Measurements from ENCODE around the gene EPHB1.
"Not testable (repeated sequence)": the region's sequence is repeated elsewhere in the genome, so short reads cannot be mapped to it uniquely, and the experiment has no call there.

The EPHB1 gene

DNA sequence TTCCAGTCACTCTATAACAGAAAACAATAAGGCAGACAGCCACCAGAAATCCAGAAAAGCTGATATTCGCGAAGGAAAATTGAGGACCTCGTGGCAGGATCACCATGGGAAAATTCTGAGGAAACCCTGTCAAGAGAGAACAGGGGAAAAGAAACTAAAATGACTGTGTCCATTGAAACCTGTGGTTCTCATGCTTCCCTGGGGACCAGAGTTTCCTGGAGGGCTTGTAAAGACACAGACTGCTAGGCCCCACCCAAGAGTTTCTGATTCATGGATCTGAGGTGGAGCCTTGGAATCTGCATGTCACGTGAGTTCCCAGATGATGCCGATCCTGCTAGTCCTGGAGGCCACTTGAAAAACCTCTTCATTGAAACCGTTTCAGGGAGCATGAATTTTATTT, 420.5 kb downstream of the EPHB1 start:
- no peak for DNase-seq (ENCODE audit: low read depth)

GRCh38 chr3:135216659-135217058, 421.6 kb downstream of the EPHB1 start:
- DNase-seq (ENCODE audit: low read depth): no peak

DNA sequence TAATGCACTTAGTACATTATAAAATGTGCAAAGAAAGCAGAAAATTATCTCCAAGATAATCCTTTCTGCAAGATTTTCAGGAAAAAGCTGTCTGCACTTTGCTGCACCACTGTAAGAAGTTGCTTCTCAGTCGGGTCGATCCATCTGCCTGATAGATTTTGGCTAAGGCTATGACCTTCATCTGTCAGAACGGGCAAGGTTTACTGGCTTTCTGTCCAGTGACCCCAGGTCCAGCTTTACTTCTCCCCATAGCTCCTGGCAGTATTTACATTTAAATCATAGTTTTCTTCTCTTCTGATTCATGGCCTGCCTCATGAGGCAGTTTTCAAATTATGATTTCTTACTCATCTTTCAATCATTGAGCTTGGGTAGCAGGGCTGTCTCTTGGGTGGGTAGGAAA, 422.7 kb downstream of the EPHB1 start:
- DNase-seq (ENCODE audit: low read depth): no peak

DNA sequence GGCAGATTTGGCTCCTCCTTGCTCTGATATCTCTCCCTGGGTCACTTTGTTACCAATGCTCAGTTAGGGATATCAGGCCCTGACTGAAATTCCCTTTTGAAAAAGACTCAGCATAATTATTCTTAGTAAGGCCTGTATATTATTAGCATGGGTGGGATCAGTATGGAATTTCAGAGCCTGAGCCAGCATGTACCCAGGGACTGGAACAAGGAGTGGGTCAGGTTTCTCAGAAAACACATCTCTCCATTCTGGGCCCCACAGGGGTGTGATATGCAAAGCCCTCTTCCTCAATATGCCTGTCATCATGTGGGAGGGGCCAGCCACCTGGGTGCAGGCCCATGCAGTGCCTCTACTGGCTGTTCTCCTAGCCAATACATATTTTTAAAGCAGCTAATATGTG, 423.2 kb downstream of the EPHB1 start:
- no peak for DNase-seq (ENCODE audit: low read depth)

DNA sequence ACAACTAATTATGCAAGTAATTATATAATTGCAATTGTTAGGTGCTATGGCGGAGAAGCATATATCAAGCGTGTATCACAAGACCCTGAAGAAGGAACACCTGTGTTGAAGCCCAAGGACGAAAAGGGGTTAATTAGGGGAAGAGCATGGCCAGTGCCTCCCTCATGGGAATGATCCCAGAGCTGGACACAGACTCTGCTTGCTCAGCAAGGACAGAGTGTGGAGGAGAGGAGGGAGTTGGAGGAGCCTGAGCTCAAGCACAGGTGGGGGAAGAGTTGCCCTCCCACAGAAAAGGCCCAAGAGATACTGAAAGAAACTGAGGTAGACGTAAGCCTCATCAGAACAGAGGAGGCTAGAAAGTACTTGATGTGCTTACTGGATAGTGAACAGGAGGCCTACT, 423.7 kb downstream of the EPHB1 start:
- no peak for DNase-seq (ENCODE audit: low read depth)

GRCh38 chr3:135224815-135225362, 429.8 kb downstream of the EPHB1 start:
- no peak for DNase-seq (ENCODE audit: low read depth)

DNA sequence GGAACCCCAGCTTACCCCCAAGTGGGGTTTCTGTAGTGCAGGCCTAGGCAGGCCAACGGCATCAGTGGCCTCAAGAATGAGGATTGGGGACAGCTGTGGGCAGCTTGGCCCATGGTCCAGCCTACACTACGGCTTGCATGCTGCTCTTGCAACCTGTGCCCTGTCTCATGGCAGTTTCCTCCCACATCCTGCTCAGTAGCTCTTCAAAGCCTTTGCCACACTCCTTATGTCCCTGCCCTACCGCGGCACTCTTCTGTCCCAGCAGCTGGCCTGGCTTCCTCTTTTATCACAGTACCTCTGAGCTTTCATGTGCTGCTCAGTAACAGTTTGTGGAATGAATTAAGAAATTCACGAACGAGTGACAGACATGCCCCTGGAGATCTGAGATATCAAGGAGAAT, 431.0 kb downstream of the EPHB1 start:
- DNase-seq (ENCODE audit: low read depth): no peak

- DNase-seq (ENCODE audit: low read depth): no peak
Observed at GRCh38 chr3:135228201-135228600, 433.1 kb downstream of the EPHB1 start.

DNA sequence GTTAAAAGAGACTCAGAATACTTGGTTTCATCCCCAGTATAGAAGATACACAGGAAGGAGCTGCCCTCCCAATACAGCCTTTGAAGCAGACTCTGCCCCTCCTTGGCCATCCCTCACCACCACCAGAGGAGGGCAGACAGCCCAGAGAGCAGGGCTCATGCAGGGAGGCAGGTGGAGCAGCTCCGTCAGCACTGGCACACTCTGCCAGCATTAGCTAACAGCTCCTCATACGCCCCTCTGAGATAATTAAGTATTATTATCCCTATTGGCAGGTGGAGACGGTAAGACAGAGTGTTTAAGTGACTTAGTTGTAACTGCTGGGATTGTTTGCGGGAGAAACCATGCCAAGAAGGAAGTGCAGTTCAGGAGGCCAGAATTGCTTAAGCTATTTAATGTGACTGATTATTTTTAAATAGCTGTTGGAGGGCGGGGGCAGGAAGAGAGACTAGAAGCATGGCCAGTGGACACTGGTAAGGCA, 434.0 kb downstream of the EPHB1 start:
- no peak for DNase-seq (ENCODE audit: low read depth)

GRCh38 chr3:135231737-135232136, 436.7 kb downstream of the EPHB1 start:
- DNase-seq (ENCODE audit: low read depth): no peak

DNA sequence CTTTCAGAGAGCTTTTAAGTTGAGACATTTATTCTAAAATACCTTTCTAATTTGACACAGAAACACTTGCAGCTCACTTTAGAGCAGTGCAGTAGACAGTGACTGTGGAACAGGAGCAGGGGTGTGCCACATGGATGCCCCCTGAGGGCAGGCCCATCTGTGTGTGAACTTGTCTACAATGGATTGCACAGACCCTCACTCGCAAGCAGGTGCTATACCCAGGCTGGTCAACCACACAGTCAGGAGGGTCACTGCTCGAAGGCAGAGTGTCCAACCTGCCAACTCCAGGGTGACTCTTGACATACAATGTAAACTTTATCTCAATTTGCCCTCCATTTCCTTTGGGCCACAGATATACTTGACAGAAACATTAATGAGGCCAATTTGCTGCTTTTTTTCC, 437.2 kb downstream of the EPHB1 start:
- DNase-seq (ENCODE audit: low read depth): no peak

GRCh38 chr3:135233476-135233875, 438.4 kb downstream of the EPHB1 start:
- not testable (repeated sequence) for DNase-seq (ENCODE audit: low read depth)

- no peak for DNase-seq (ENCODE audit: low read depth)
Observed at GRCh38 chr3:135235541-135235940, 440.5 kb downstream of the EPHB1 start.

GRCh38 chr3:135237371-135238143, 442.5 kb downstream of the EPHB1 start:
- DNase-seq (ENCODE audit: low read depth): no peak

GRCh38 chr3:135238236-135238830, 443.3 kb downstream of the EPHB1 start:
- DNase-seq (ENCODE audit: low read depth): no peak

DNA sequence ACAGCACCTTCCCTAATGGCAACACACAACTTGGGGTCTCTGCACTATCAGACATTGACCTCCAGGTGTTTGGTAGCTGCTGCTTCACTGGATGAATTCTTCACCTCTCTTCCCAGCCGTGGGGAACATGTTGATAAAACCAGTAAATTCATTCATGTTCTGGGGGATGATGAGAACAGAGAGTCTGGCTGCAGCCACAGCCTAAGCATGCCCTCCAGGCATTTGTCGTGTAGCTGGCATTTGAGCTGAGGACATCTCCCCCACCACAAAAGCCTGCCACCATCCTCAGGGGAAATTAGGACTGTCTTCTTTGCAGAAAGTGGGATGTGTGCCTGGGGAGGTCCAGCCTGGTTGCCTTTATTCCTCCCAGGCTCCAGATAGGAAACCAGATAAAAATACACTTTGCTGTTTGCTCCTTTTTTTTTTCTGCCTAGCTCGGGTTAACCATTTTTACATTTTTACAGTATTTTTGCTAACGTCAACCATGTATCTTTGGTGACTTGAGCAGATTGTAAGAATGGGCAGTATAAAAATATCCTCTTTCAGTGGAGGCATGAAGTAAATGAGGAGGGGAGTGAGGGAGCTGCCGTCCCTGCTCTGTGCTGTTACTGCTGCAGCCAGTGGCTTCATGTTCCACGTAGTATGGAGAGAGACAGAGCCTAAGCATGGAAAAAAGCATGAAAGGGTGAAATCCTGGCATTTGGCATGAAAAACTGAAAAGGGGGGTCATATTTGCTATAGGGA, 444.0 kb downstream of the EPHB1 start:
- no peak for DNase-seq (ENCODE audit: low read depth)

GRCh38 chr3:135239615-135239884, 444.5 kb downstream of the EPHB1 start:
- DNase-seq (ENCODE audit: low read depth): no peak

DNA sequence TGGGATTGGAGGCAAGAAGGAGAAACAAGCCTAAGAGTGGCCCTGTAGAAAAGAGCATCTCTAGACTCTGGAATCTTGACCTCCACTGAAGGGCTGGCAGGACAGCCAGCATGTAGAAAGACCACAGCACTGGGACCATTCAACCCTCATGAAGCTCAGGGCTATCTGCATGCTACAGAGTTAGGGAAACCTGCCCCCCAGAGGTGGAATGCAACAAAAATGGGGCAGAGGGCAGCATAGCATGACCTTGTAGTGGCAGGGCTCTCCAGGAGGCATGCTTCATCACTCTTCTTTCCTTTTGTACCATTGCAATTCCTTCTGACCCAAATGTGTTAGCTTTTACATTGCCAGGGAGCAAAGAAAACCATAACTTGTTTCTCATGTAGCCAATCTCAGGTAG, 445.4 kb downstream of the EPHB1 start:
- DNase-seq (ENCODE audit: low read depth): no peak

- no peak for DNase-seq (ENCODE audit: low read depth)
Observed at GRCh38 chr3:135242285-135242684, 447.2 kb downstream of the EPHB1 start.

DNA sequence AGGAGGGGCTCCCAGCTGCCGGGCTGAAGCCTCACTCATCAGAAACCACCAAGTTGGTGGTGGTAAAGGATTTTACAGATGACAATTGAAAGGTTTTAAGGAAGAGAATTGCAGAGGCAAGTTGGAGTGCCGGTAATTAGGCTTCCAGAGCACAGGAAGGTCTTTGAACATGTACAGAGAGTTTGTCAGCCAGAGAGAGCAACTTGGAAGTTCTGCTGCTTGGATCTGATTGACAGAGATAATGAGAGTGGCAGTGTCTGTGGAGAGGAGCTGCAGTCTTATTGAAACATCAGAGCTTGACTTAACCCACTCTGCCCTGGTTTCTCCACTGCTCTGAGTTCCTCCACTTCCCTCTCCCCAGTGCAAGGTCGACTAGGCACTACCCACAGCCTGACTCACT, 448.6 kb downstream of the EPHB1 start:
- DNase-seq (ENCODE audit: low read depth): no peak

DNA sequence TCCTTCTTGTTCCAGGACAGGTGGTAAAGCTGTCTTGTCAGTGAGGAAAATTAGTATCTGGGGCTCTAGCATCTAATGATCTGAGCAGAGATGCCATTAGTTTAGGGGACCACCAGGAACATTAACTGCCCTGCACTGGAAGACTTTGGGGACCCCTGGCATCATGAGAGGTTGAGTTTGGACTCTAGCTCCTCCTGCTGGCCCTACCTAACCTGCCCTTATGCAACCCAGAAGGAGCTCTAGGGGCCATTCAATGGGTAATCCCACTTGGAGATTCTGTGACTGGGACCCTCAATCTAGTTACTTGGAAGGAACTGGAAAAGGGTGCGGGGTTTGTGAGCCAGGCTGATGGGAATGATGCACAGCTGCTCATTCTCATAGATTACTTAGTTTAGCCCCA, 451.0 kb downstream of the EPHB1 start:
- DNase-seq (ENCODE audit: low read depth): no peak

DNA sequence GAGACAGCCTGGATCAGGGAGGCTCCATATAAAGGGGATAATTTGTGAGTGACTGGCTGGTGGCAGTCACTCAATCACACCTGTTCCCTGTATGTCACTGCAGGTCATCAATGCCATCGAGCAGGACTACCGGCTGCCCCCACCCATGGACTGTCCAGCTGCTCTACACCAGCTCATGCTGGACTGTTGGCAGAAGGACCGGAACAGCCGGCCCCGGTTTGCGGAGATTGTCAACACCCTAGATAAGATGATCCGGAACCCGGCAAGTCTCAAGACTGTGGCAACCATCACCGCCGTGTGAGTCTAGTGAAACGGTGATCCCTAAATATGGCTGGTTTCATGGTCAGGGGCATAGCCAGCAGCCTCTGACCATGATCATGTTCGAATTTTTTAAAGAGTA, 453.2 kb downstream of the EPHB1 start:
- DNase-seq (ENCODE audit: low read depth): no peak

DNA sequence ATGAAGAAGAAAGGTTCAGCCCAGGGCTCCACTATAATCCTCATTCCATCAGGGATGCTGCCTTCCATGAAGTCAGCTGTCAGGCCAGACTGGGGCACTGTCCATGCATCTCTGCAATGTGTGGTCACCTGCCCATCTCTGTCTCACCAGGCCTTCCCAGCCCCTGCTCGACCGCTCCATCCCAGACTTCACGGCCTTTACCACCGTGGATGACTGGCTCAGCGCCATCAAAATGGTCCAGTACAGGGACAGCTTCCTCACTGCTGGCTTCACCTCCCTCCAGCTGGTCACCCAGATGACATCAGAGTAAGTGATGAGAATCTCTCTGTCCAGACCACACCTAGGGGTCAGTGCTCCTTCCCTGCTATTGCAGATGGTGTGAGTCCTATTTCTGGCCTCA, 454.1 kb downstream of the EPHB1 start:
- no peak for DNase-seq (ENCODE audit: low read depth)
